NCI-H2196 treated with DMSO at 0.1 percent for 48 hours (cell line): ENCODE measurements around the gene SH3BP1.

Source experiments
- DNase-seq: peaks from one replicate; lab custom pipeline; 2025; ENCODE audit not compliant: unreplicated experiment; lab: John Stamatoyannopoulos, UW

The SH3BP1 gene

GRCh38 chr22:37611207-37611606 lies 28.3 kb upstream of the SH3BP1 start:
- no peak for DNase-seq

GRCh38 chr22:37616201-37617083 lies 23.0 kb upstream of the SH3BP1 start:
- no peak for DNase-seq

- no peak for DNase-seq
These were observed 22.0 kb upstream of the SH3BP1 start for GRCh38 chr22:37617431-37617830.

- DNase-seq = no peak
These were observed 21.3 kb upstream of the SH3BP1 start for GRCh38 chr22:37618072-37618656.

- DNase-seq = no peak
These were observed 20.8 kb upstream of the SH3BP1 start for GRCh38 chr22:37618674-37619073.

GRCh38 chr22:37619991-37620390 lies 19.5 kb upstream of the SH3BP1 start:
- DNase-seq = no peak

GRCh38 chr22:37621352-37621860 lies 18.1 kb upstream of the SH3BP1 start:
- DNase-seq = no peak

GRCh38 chr22:37623075-37624016 lies 16.1 kb upstream of the SH3BP1 start:
- no peak for DNase-seq

- no peak for DNase-seq
These were observed 15.5 kb upstream of the SH3BP1 start for GRCh38 chr22:37624017-37624365.

- no peak for DNase-seq
These were observed 14.6 kb upstream of the SH3BP1 start for GRCh38 chr22:37624876-37625275.

- DNase-seq = no peak
These were observed 13.7 kb upstream of the SH3BP1 start for GRCh38 chr22:37625737-37626136.

GRCh38 chr22:37626144-37626543 lies 13.3 kb upstream of the SH3BP1 start:
- DNase-seq = no peak

GRCh38 chr22:37626556-37627075 lies 12.9 kb upstream of the SH3BP1 start:
- no peak for DNase-seq

- DNase-seq = no peak
These were observed 12.3 kb upstream of the SH3BP1 start for GRCh38 chr22:37627121-37627520.

GRCh38 chr22:37627545-37627944 lies 11.9 kb upstream of the SH3BP1 start:
- DNase-seq = no peak

GRCh38 chr22:37628830-37629229 lies 10.6 kb upstream of the SH3BP1 start:
- DNase-seq = no peak

GRCh38 chr22:37629928-37630327 lies 9.5 kb upstream of the SH3BP1 start:
- no peak for DNase-seq

GRCh38 chr22:37630839-37631435 lies 8.5 kb upstream of the SH3BP1 start:
- no peak for DNase-seq

- DNase-seq = no peak
These were observed 7.9 kb upstream of the SH3BP1 start for GRCh38 chr22:37631448-37632173.
